LHCN-M2 (cell line): ENCODE results near the gene STAM. TPM values are rescaled to one million over a fixed set of nuclear protein-coding genes. Genes with fewer than 3 reads are reported as not detected.

ENCODE experiments used
- DNase-seq: peaks from one replicate; pipeline ENCODE4 v3.0.0-alpha.2; 2012; ENCODE audit warnings: low read depth
- total RNA-seq: library from RNA; depleted of rRNA; stranded (reverse); fragments of >200 nt; gene quantifications from 2 replicates; pipeline ENCODE4 v1.2.3, GENCODE V29; 2014

The STAM gene
- total RNA-seq, 1 experiment from 2014 or later, result 51.7 TPM

- no peak for DNase-seq
Measured at GRCh38 chr10:17730667-17731066, 86.7 kb downstream of the STAM start.

GRCh38 chr10:17731331-17732020, 87.5 kb downstream of the STAM start:
- DNase-seq, result no peak

- no peak for DNase-seq
Measured at GRCh38 chr10:17733620-17734019, 89.7 kb downstream of the STAM start.

GRCh38 chr10:17734432-17735080, 90.6 kb downstream of the STAM start:
- no peak for DNase-seq

- DNase-seq, result no peak
Measured at GRCh38 chr10:17735166-17735941, 91.4 kb downstream of the STAM start.

- no peak for DNase-seq
Measured at GRCh38 chr10:17736223-17736622, 92.3 kb downstream of the STAM start.

GRCh38 chr10:17737027-17737965, 93.3 kb downstream of the STAM start:
- DNase-seq, result peak; percentile 43

GRCh38 chr10:17740668-17741067, 96.7 kb downstream of the STAM start:
- no peak for DNase-seq

- DNase-seq, result peak; percentile 58
Measured at GRCh38 chr10:17742918-17743317, 99.0 kb downstream of the STAM start.

GRCh38 chr10:17743437-17743836, 99.5 kb downstream of the STAM start:
- DNase-seq, result no peak

GRCh38 chr10:17744341-17744861, 100.5 kb downstream of the STAM start:
- peak; percentile 79 for DNase-seq

GRCh38 chr10:17747883-17748550, 104.1 kb downstream of the STAM start:
- DNase-seq, result no peak

GRCh38 chr10:17749890-17750289, 105.9 kb downstream of the STAM start:
- no peak for DNase-seq

GRCh38 chr10:17751781-17752445, 108.0 kb downstream of the STAM start, which contains the start of gene TMEM236:
Gene TMEM236, plus strand, starts transcription at chr10:17752201. Its CDS starts 95 bp downstream, at chr10:17752296.
- DNase-seq, result no peak

- no peak for DNase-seq
Measured at GRCh38 chr10:17756557-17757217, 112.7 kb downstream of the STAM start.

GRCh38 chr10:17758200-17758599, 114.2 kb downstream of the STAM start:
- DNase-seq, result no peak

- no peak for DNase-seq
Measured at GRCh38 chr10:17758896-17759295, 114.9 kb downstream of the STAM start.

GRCh38 chr10:17764142-17764541, 120.2 kb downstream of the STAM start:
- no peak for DNase-seq

GRCh38 chr10:17765602-17766001, 121.7 kb downstream of the STAM start:
- no peak for DNase-seq
